DOHH2 (cell line): Measurements from ENCODE around the gene CD68.

Source experiments
- H3F3A ChIP-seq: fragments of 200-600 bp; sonication (generic), shearing (Covaris generic); 2 replicates; pipeline ENCODE4 v1.6.0; 2016; ENCODE audit warnings: antibody characterized with exemption, mild to moderate bottlenecking; ENCODE audit not compliant: control insufficient read depth, insufficient read depth
- H3K27ac ChIP-seq: fragments of 200-600 bp; sonication (generic); 2 replicates; pipeline ENCODE4 v1.5.1; 2014; ENCODE audit warnings: low read depth, mild to moderate bottlenecking, low read length, moderate library complexity
- H3K27me3 ChIP-seq: fragments of 200-600 bp; sonication (generic); 2 replicates; pipeline ENCODE4 v1.6.1; 2014; ENCODE audit warnings: mild to moderate bottlenecking, low read length, mixed read lengths; ENCODE audit not compliant: control insufficient read depth
- H3K36me3 ChIP-seq: fragments of 200-600 bp; sonication (generic); 2 replicates; pipeline ENCODE4 v1.6.1; 2014; ENCODE audit warnings: mild to moderate bottlenecking, low read length, moderate library complexity, mixed read lengths; ENCODE audit not compliant: control insufficient read depth
- H3K4me1 ChIP-seq: fragments of 200-600 bp; sonication (generic); 2 replicates; pipeline ENCODE4 v1.6.1; 2014; ENCODE audit warnings: mild to moderate bottlenecking, low read length, mixed read lengths; ENCODE audit not compliant: control insufficient read depth
- H3K4me2 ChIP-seq: fragments of 200-600 bp; sonication (generic); 2 replicates; pipeline ENCODE4 v1.6.0; 2014; ENCODE audit warnings: mild to moderate bottlenecking, low read length, moderate library complexity
- H3K4me3 ChIP-seq: fragments of 200-600 bp; sonication (generic); 2 replicates; pipeline ENCODE4 v1.5.1; 2014; ENCODE audit warnings: mild to moderate bottlenecking, low read length, mixed read lengths
- H3K79me2 ChIP-seq: fragments of 200-600 bp; sonication (generic); 2 replicates; pipeline ENCODE4 v1.6.1; 2014; ENCODE audit warnings: mild to moderate bottlenecking, low read length, mixed read lengths; ENCODE audit not compliant: control insufficient read depth
- H3K9me2 ChIP-seq: fragments of 200-600 bp; sonication (generic); replicated peaks from 2 replicates; pipeline ENCODE4 v1.6.1; 2014; ENCODE audit warnings: mild to moderate bottlenecking, low read length, mixed read lengths; ENCODE audit not compliant: control insufficient read depth
- H3K9me3 ChIP-seq: fragments of 200-600 bp; sonication (generic); 2 replicates; pipeline ENCODE4 v1.6.1; 2014; ENCODE audit warnings: antibody characterized with exemption, low read length, mixed read lengths; ENCODE audit not compliant: control insufficient read depth, insufficient read depth
- H4K20me1 ChIP-seq: fragments of 200-600 bp; sonication (generic); 2 replicates; pipeline ENCODE4 v1.6.0; 2014; ENCODE audit warnings: low read depth, mild to moderate bottlenecking, antibody characterized with exemption, low read length, moderate library complexity; ENCODE audit not compliant: control insufficient read depth, insufficient read depth
- EZH2phosphoT487 ChIP-seq: fragments of 200-600 bp; sonication (generic); IDR thresholded peaks from 2 replicates; pipeline ENCODE4 v1.6.1; 2017; ENCODE audit warnings: borderline replicate concordance, mild to moderate bottlenecking, antibody characterized with exemption, low read length, moderate library complexity, mixed read lengths
- TF ChIP-seq, protein P1 (sequence below): fragments of 200-600 bp; sonication (generic); IDR thresholded peaks from one replicate; pipeline ENCODE4 v1.5.1; 2014; ENCODE audit warnings: antibody characterized with exemption, mild to moderate bottlenecking, low read depth, low read length; ENCODE audit not compliant: poor library complexity, severe bottlenecking

CD68 gene

DNA sequence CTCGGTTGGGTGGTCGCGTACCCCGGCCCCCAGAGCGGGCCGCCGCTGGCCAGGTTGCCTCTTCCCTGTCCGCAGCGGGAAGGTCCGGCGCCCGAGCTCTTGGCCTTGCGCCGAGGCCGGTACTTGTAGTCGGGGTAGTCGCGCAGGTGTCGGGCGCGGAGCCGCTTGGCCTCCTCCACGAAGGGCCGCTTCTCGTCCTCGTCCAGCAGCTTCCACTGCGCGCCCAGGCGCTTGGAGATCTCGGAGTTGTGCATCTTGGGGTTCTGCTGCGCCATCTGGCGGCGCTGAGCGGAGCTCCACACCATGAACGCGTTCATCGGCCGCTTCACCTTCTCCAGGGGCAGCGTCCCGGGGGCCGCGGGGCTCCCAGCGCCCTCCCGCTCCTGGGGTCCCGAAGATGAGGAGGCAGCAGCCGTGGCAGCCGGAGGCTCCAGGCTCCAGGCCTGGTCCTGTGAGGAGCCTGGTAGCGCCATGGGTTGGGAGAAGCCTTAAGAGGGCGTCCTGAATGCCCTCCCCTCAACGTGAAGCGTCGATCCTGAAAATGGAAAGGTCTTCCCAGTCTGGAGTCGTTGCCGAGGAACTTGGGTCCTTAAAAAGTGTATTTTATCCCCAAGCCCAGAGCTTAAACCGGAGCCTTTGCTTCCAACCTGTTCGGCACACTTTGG is 9.9 kb downstream of the CD68 start:
- Histone ChIP-seq H3K4me2 (no peak overlapping the region), H3F3A (peaks cover 3% of the 10 kb centered on the region; the same call in 1 of the 2 replicates), H3K27me3 (no peaks in the 10 kb centered on the region), H3K36me3 (peaks cover 84% of the 10 kb centered on the region), H3K4me1 (peaks cover 14% of the 10 kb centered on the region), H3K79me2 (peaks cover 22% of the 10 kb centered on the region), H3K9me2 (no peaks in the 10 kb centered on the region), H3K9me3 (no peaks in the 10 kb centered on the region), H3K4me3 (no peak overlapping the region), H3K27ac (no peak overlapping the region), H4K20me1 (no peaks in the 10 kb centered on the region)
- TF ChIP-seq EZH2phosphoT487, result no peak
- TF ChIP-seq, protein P1, sequence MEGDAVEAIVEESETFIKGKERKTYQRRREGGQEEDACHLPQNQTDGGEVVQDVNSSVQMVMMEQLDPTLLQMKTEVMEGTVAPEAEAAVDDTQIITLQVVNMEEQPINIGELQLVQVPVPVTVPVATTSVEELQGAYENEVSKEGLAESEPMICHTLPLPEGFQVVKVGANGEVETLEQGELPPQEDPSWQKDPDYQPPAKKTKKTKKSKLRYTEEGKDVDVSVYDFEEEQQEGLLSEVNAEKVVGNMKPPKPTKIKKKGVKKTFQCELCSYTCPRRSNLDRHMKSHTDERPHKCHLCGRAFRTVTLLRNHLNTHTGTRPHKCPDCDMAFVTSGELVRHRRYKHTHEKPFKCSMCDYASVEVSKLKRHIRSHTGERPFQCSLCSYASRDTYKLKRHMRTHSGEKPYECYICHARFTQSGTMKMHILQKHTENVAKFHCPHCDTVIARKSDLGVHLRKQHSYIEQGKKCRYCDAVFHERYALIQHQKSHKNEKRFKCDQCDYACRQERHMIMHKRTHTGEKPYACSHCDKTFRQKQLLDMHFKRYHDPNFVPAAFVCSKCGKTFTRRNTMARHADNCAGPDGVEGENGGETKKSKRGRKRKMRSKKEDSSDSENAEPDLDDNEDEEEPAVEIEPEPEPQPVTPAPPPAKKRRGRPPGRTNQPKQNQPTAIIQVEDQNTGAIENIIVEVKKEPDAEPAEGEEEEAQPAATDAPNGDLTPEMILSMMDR, result peak; percentile 56

GRCh38 chr17:7589891-7590691 is 10.7 kb downstream of the CD68 start, which contains the start of gene SOX15:
Gene SOX15 (minus strand): TSS chr17:7590094. CDS start chr17:7589676, 418 bp downstream.
- no peaks in the 10 kb centered on the region for H3K9me2 ChIP-seq
- peaks cover 87% of the 10 kb centered on the region for H3K36me3 ChIP-seq
- peaks cover 3% of the 10 kb centered on the region; the same call in 1 of the 2 replicates for H3F3A ChIP-seq
- H3K9me3 ChIP-seq, result no peaks in the 10 kb centered on the region
- no peak within 1 kb of the TSS for H3K4me3 ChIP-seq
- no peaks in the 10 kb centered on the region for H3K27me3 ChIP-seq
- H4K20me1 ChIP-seq, result no peaks in the 10 kb centered on the region
- H3K27ac ChIP-seq, result no peak within 1 kb of the TSS
- peaks cover 15% of the 10 kb centered on the region for H3K79me2 ChIP-seq
- H3K4me2 ChIP-seq, result no peak within 1 kb of the TSS
- H3K4me1 ChIP-seq, result peaks cover 9% of the 10 kb centered on the region
- no peak for TF ChIP-seq EZH2phosphoT487
- TF ChIP-seq, protein P1, result no peak

DNA sequence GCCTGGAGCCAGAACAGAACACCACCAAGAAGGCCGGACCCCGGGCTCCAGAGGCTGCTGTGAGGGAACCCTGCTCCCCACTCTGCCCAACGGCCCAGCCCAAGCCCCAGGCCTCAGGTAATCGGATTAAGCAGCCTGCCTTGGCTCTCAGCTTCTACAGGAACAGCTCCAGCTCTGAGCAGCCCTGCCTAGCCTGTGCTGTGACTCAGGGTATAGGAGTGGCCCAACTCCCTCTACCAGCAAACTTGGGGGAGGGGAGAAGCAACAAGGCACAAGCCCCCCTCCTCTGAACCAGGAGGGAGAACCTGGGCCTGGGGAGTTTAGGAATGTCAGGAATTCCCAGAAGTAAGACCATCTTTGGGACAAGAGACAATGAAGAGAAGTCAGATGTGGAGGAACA is 11.3 kb downstream of the CD68 start:
- Histone ChIP-seq H3K27me3 (no peaks in the 10 kb centered on the region), H3K4me2 (no peak overlapping the region)

More for the DNA sequence above, 11.3 kb downstream of the CD68 start:
- Histone ChIP-seq H3K9me2 (no peaks in the 10 kb centered on the region), H3K4me1 (peaks cover 2% of the 10 kb centered on the region), H3K79me2 (peaks cover 8% of the 10 kb centered on the region), H3K27ac (no peak overlapping the region), H3K4me3 (no peak overlapping the region), H4K20me1 (no peaks in the 10 kb centered on the region), H3K36me3 (peaks cover 89% of the 10 kb centered on the region), H3F3A (peaks cover 3% of the 10 kb centered on the region; the same call in 1 of the 2 replicates), H3K9me3 (no peaks in the 10 kb centered on the region)
- TF ChIP-seq, protein P1, result no peak
- no peak for TF ChIP-seq EZH2phosphoT487
